ENCODE measurements around the gene PRRX2.

The PRRX2 gene

DNA sequence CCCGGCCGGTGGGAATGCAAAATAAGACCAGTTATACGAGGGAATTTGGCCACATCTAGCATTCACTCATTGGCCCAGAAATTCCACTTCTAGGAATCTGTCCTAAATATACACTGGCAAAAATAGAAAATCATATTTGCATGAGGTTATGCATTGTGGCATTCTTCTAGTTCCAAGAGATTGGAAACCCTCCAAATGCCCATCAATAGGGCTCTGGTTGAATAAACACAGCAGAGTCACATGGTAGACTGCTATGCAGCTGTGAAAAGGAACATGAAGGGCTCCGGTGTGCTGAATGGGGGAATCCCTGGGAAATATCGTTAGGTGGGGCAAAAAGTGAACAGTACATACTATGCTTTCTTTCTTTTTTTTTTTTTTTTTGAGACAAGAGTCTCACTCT is 50.6 kb downstream of the PRRX2 start:
- DNase-seq (ENCODE audit: extremely low spot score): no peak
- POLR2A ChIA-PET: no interaction called here
- CTCF ChIA-PET: interaction anchor here (0.7 kb wide), 1 partner anchor 22 kb away, joined by 3 read pairs; no protein-coding TSS in a partner anchor
- TF ChIP-seq BHLHE40 (IDR thresholded peaks at IDR 0.05; ENCODE audit: borderline replicate concordance) (no peak), FOXM1 (IDR thresholded peaks at IDR 0.05; ENCODE audit: borderline replicate concordance) (no peak), PKNOX1 (IDR thresholded peaks at IDR 0.05) (no peak), SUZ12 (IDR thresholded peaks at IDR 0.05) (no peak), L3MBTL2 (conservative IDR thresholded peaks at IDR 0.05) (no peak), HDGF (IDR thresholded peaks at IDR 0.05; ENCODE audit: borderline replicate concordance) (no peak), FOXA1 (IDR thresholded peaks at IDR 0.05) (no peak), FOXK2 (IDR thresholded peaks at IDR 0.05) (no peak), ZNF384 (IDR thresholded peaks at IDR 0.05) (no peak), ARNT (IDR thresholded peaks at IDR 0.05) (no peak), NFRKB (IDR thresholded peaks at IDR 0.05) (no peak), ELF4 (IDR thresholded peaks at IDR 0.05) (no peak), CTBP1 (IDR thresholded peaks at IDR 0.05; ENCODE audit: borderline replicate concordance) (no peak)

DNA sequence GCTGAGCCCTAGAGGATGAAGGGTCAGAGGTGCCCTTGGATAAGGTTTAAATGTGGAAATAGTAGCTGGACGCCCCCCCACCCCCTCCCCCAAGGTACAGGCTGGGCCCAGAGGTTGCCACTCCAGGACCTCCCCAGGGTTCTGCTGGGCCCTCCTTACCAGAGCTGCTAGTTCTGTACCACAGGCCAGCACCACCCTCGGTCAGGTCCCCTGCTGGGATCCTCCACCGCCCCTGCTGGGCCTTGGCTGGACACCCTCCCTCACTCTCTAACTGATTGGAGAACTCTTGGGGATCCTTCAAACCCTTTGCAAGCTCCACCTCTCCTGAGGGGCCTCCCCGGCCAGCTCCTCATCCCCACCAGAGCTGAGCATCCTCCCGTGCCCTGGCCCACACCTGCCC is 52.5 kb downstream of the PRRX2 start:
- CTCF ChIA-PET: interaction anchor here (1.2 kb wide), 1 partner anchor 72 kb away, joined by 3 read pairs; no protein-coding TSS in a partner anchor
- TF ChIP-seq BHLHE40 (IDR thresholded peaks at IDR 0.05; ENCODE audit: borderline replicate concordance): no peak
- no peak for DNase-seq (ENCODE audit: extremely low spot score)
- POLR2A ChIA-PET: no interaction called here

- ChIA-PET CTCF (interaction anchor here (1.2 kb wide), 1 partner anchor 72 kb away, joined by 3 read pairs; no protein-coding TSS in a partner anchor), POLR2A (no interaction called here)
- TF ChIP-seq ELF4 (IDR thresholded peaks at IDR 0.05): no peak
- TF ChIP-seq HDGF (IDR thresholded peaks at IDR 0.05; ENCODE audit: borderline replicate concordance): no peak
- TF ChIP-seq NFRKB (IDR thresholded peaks at IDR 0.05): no peak
- TF ChIP-seq SP1 (IDR thresholded peaks at IDR 0.05): no peak
- no peak for TF ChIP-seq FOXM1 (IDR thresholded peaks at IDR 0.05; ENCODE audit: borderline replicate concordance)
- no peak for TF ChIP-seq TARDBP (IDR thresholded peaks at IDR 0.05)
- TF ChIP-seq FOXK2 (IDR thresholded peaks at IDR 0.05): no peak
- no peak for DNase-seq (ENCODE audit: extremely low spot score)
Measured at GRCh38 chr9:129718647-129719046, 53.2 kb downstream of the PRRX2 start.

DNA sequence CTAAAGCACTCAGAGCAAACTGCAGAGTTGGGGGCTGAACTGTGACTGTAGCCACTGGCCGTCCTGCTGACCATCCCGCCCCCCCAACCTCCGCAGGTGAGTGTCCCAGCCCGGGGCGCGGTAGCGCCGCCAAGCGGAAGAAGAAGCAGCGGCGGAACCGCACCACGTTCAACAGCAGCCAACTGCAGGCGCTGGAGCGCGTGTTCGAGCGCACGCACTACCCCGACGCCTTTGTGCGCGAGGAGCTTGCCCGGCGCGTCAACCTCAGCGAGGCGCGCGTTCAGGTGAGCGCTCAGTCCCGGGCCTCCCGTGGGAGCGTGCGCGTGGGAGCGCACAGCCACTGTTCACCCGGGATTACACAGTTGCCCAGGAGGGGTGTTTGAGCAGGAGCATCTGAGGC is 53.7 kb downstream of the PRRX2 start:
- no peak for TF ChIP-seq CTBP1 (IDR thresholded peaks at IDR 0.05; ENCODE audit: borderline replicate concordance)
- no peak for TF ChIP-seq SUZ12 (IDR thresholded peaks at IDR 0.05)
- no peak for TF ChIP-seq TARDBP (IDR thresholded peaks at IDR 0.05)
- no peak for TF ChIP-seq FOXM1 (IDR thresholded peaks at IDR 0.05; ENCODE audit: borderline replicate concordance)
- TF ChIP-seq FOXK2 (IDR thresholded peaks at IDR 0.05): no peak
- TF ChIP-seq SP1 (IDR thresholded peaks at IDR 0.05): no peak
- no peak for TF ChIP-seq ARNT (IDR thresholded peaks at IDR 0.05)
- TF ChIP-seq ELF4 (IDR thresholded peaks at IDR 0.05): no peak
- no peak for TF ChIP-seq ZNF384 (IDR thresholded peaks at IDR 0.05)
- TF ChIP-seq HDGF (IDR thresholded peaks at IDR 0.05; ENCODE audit: borderline replicate concordance): no peak
- TF ChIP-seq BHLHE40 (IDR thresholded peaks at IDR 0.05; ENCODE audit: borderline replicate concordance): no peak
- TF ChIP-seq LEF1 (IDR thresholded peaks at IDR 0.05; ENCODE audit: borderline replicate concordance): no peak
- no peak for TF ChIP-seq L3MBTL2 (conservative IDR thresholded peaks at IDR 0.05)
- DNase-seq (ENCODE audit: extremely low spot score): no peak
- CTCF ChIA-PET: interaction anchor here (0.5 to 1.2 kb wide), 2 partner anchors 65 to 71 kb away, joined by 3 to 5 read pairs; no protein-coding TSS in a partner anchor
- POLR2A ChIA-PET: no interaction called here

DNA sequence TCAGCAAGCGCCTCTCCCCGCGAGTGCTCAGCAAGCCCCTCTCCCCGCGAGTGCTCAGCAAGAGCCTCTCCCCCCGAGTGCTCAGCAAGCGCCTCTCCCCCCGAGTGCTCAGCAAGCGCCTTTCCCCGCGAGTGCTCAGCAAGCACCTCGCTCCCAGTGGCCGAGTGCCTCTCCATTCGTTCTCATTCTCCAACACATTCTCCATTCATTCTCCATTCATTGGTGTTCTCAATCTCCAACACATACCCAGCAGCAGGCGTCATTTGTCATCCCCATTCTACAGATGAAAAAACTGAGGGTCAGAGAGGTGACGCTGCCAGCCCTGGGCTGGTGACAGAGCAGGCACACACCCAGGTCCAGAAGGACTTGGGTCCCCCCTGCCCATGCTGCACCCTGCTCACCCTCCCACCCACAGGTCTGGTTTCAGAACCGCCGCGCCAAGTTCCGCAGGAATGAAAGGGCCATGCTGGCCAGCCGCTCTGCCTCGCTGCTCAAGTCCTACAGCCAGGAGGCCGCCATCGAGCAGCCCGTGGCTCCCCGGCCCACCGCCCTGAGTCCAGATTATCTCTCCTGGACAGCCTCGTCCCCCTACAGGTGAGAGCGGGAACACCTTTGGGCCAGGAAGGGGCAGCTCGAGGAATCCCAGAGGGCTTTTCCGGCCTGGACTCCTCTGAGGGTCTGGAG is 54.9 kb downstream of the PRRX2 start:
- POLR2A ChIA-PET: no interaction called here
- peak; percentile 60 for DNase-seq (ENCODE audit: extremely low spot score)
- CTCF ChIA-PET: interaction anchor here (0.9 to 1.5 kb wide), 2 partner anchors 19 to 57 kb away, joined by 5 to 6 read pairs; no protein-coding TSS in a partner anchor
- TF ChIP-seq LEF1 (IDR thresholded peaks at IDR 0.05; ENCODE audit: borderline replicate concordance) (no peak), ZNF384 (IDR thresholded peaks at IDR 0.05) (no peak), FOXM1 (IDR thresholded peaks at IDR 0.05; ENCODE audit: borderline replicate concordance) (no peak), FOXA1 (IDR thresholded peaks at IDR 0.05) (no peak), ARNT (IDR thresholded peaks at IDR 0.05) (no peak), SUZ12 (IDR thresholded peaks at IDR 0.05) (no peak), ELF4 (IDR thresholded peaks at IDR 0.05) (no peak), L3MBTL2 (conservative IDR thresholded peaks at IDR 0.05) (no peak), NFRKB (IDR thresholded peaks at IDR 0.05) (no peak), HDGF (IDR thresholded peaks at IDR 0.05; ENCODE audit: borderline replicate concordance) (no peak)

DNA sequence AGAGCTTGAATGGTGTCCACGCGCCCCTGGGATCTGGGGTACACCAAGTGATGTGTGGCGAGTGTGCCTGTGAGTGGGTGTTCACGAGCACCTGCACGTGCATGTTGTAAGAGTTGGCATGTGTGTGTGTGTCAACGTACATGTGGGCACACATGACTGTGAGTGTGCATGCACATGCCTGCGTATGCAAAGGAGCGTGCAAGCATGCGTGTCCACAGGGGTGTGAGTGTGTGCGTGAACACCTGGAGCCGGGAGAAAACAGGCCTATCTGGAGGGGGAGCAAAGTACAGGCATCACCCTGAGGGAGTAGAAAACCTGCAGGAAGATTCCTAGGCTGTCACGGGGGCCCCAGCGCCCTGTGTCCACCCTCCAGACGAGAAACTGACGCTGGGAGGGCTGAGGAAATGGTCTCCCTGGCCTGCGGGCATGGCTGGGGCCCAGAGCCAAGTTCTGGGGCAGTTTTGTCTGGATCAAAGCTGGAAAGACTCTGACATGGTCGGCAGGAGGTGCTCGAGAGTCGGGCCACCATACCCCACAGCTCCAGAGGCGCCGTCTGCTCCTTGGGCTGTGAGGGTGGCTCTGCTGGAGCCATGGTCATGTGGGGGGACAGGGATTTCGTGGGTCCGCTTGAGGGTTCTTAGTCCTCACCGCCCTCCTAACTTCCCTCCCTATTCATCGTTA is 55.6 kb downstream of the PRRX2 start:
- TF ChIP-seq BHLHE40 (IDR thresholded peaks at IDR 0.05; ENCODE audit: borderline replicate concordance) (no peak), SP1 (IDR thresholded peaks at IDR 0.05) (no peak), ARNT (IDR thresholded peaks at IDR 0.05) (no peak), NFRKB (IDR thresholded peaks at IDR 0.05) (no peak), FOXM1 (IDR thresholded peaks at IDR 0.05; ENCODE audit: borderline replicate concordance) (no peak), FOXK2 (IDR thresholded peaks at IDR 0.05) (no peak), ELF4 (IDR thresholded peaks at IDR 0.05) (no peak), CTBP1 (IDR thresholded peaks at IDR 0.05; ENCODE audit: borderline replicate concordance) (no peak), TARDBP (IDR thresholded peaks at IDR 0.05) (no peak), PKNOX1 (IDR thresholded peaks at IDR 0.05) (no peak)
- no peak for DNase-seq (ENCODE audit: extremely low spot score)
- CTCF ChIA-PET: interaction anchor here (0.8 to 1.5 kb wide), 4 partner anchors 17 to 56 kb away, joined by 3 to 6 read pairs (median 4); no protein-coding TSS in a partner anchor
- POLR2A ChIA-PET: interaction anchor here (1.9 kb wide), 1 partner anchor 8 kb away, joined by 10 read pairs; no protein-coding TSS in a partner anchor
